HG03571 (cell line): ENCODE measurements around the gene GNG13.

Experiments
- ATAC-seq: cut with Tn5 transposase; IDR thresholded peaks from one replicate; pipeline ENCODE4 v1.9.1; 2021; ENCODE audit not compliant: unreplicated experiment

GNG13 gene

GRCh38 chr16:815861-816260, 15.3 kb upstream of the GNG13 start:
- ATAC-seq: no peak

- ATAC-seq: no peak
Measured at GRCh38 chr16:814974-815373, 14.4 kb upstream of the GNG13 start.

- no peak for ATAC-seq
Measured at GRCh38 chr16:813916-814412, 13.4 kb upstream of the GNG13 start.

- ATAC-seq: no peak
Measured at GRCh38 chr16:813204-813915, 12.8 kb upstream of the GNG13 start.

GRCh38 chr16:808085-808386, 7.5 kb upstream of the GNG13 start:
- no peak for ATAC-seq

- ATAC-seq: peak; percentile 90
Measured at GRCh38 chr16:807347-808084, 7.0 kb upstream of the GNG13 start.

- ATAC-seq: no peak
Measured at GRCh38 chr16:805474-805873, 4.9 kb upstream of the GNG13 start.

- ATAC-seq: no peak
Measured at GRCh38 chr16:804193-805048, 3.9 kb upstream of the GNG13 start.

- ATAC-seq: no peak
Measured at GRCh38 chr16:803754-804080, 3.2 kb upstream of the GNG13 start.

- no peak for ATAC-seq
Measured at GRCh38 chr16:802914-803753, 2.6 kb upstream of the GNG13 start.

GRCh38 chr16:802461-802860, 1.9 kb upstream of the GNG13 start:
- no peak for ATAC-seq

GRCh38 chr16:801584-802363, 1.2 kb upstream of the GNG13 start:
- ATAC-seq: no peak

GRCh38 chr16:800834-801511, 439 bp upstream of the GNG13 start:
- ATAC-seq: no peak

- no peak for ATAC-seq
Measured at GRCh38 chr16:799111-799947, 1.2 kb downstream of the GNG13 start.

- ATAC-seq: no peak
Measured at GRCh38 chr16:798666-799065, 1.9 kb downstream of the GNG13 start.

GRCh38 chr16:797686-798085, 2.8 kb downstream of the GNG13 start:
- ATAC-seq: no peak

- ATAC-seq: no peak
Measured at GRCh38 chr16:797120-797420, 3.5 kb downstream of the GNG13 start.

GRCh38 chr16:796296-797119, 4.0 kb downstream of the GNG13 start:
- no peak for ATAC-seq
